SK-N-SH treated with all-trans-retinoic acid at 6 μM for 48 hours (cell line): ENCODE data around the gene P2RY14.

Source experiments
- ATAC-seq: fragments of 200-7000 bp; cut with Tn5 transposase; 3 replicates; pipeline ENCODE4 v1.9.1; 2020; ENCODE audit warnings: mild to moderate bottlenecking, moderate library complexity
- ARNTL ChIP-seq: fragments of 450-650 bp; formaldehyde crosslinking; IDR thresholded peaks from 2 replicates; pipeline ENCODE4 v1.5.0; 2020; ENCODE audit warnings: low read depth, mild to moderate bottlenecking, moderate library complexity, borderline replicate concordance
- CREB5 ChIP-seq: fragments of 250-450 bp; sonication (Bioruptor Pico); IDR thresholded peaks from 2 replicates; pipeline ENCODE4 v1.5.1; 2020; ENCODE audit warnings: low read depth, mild to moderate bottlenecking, moderate library complexity
- CSRNP3 ChIP-seq: fragments of 250-450 bp; sonication (Bioruptor Pico); IDR thresholded peaks from 2 replicates; pipeline ENCODE4 v1.5.1; 2021; ENCODE audit warnings: mild to moderate bottlenecking, moderate library complexity
- GLIS3 ChIP-seq: fragments of 250-450 bp; sonication (Bioruptor Pico); IDR thresholded peaks from 2 replicates; pipeline ENCODE4 v1.5.0; 2020; ENCODE audit warnings: mild to moderate bottlenecking, moderate library complexity
- OSR1 ChIP-seq: fragments of 250-450 bp; sonication (Bioruptor Pico); IDR thresholded peaks from 2 replicates; pipeline ENCODE4 v1.8.0; 2022; ENCODE audit warnings: moderate library complexity, mild to moderate bottlenecking, inconsistent platforms
- POU6F1 ChIP-seq: fragments of 250-450 bp; sonication (Bioruptor Pico); IDR thresholded peaks from 2 replicates; pipeline ENCODE4 v1.8.0; 2021; ENCODE audit warnings: low read depth, mild to moderate bottlenecking, moderate library complexity, borderline replicate concordance
- PPARA ChIP-seq: fragments of 250-450 bp; sonication (Bioruptor Pico); IDR thresholded peaks from 2 replicates; pipeline ENCODE4 v1.5.0; 2020; ENCODE audit warnings: mild to moderate bottlenecking, borderline replicate concordance
- SNAI2 ChIP-seq: fragments of 250-450 bp; sonication (Bioruptor Pico); IDR thresholded peaks from 2 replicates; pipeline ENCODE4 v1.5.0; 2020; ENCODE audit warnings: mild to moderate bottlenecking, moderate library complexity
- TCF4 ChIP-seq: fragments of 250-450 bp; sonication (Bioruptor Pico); IDR thresholded peaks from 2 replicates; pipeline ENCODE4 v1.8.0; 2021; ENCODE audit warnings: mild to moderate bottlenecking, moderate library complexity, borderline replicate concordance
- TSHZ2 ChIP-seq: fragments of 250-450 bp; sonication (Bioruptor Pico); IDR thresholded peaks from 2 replicates; pipeline ENCODE4 v1.5.0; 2020; ENCODE audit warnings: mild to moderate bottlenecking, moderate library complexity
- ZFP3 ChIP-seq: fragments of 250-450 bp; sonication (Bioruptor Pico); IDR thresholded peaks from 2 replicates; pipeline ENCODE4 v1.5.0; 2020; ENCODE audit warnings: mild to moderate bottlenecking, moderate library complexity
- ZFP30 ChIP-seq: fragments of 450-650 bp; formaldehyde crosslinking; IDR thresholded peaks from 2 replicates; pipeline ENCODE4 v1.5.0; 2022; ENCODE audit warnings: mild to moderate bottlenecking, moderate library complexity
- ZNF565 ChIP-seq: fragments of 450-650 bp; formaldehyde crosslinking; conservative IDR thresholded peaks from 2 replicates; pipeline ENCODE4 v1.5.0; 2020; ENCODE audit warnings: low read depth, mild to moderate bottlenecking, moderate library complexity
- ZNF70 ChIP-seq: fragments of 450-650 bp; formaldehyde crosslinking; IDR thresholded peaks from 2 replicates; pipeline ENCODE4 v1.5.0; 2020; ENCODE audit warnings: mild to moderate bottlenecking, moderate library complexity
- ZNF8 ChIP-seq: fragments of 450-650 bp; formaldehyde crosslinking; IDR thresholded peaks from 2 replicates; pipeline ENCODE4 v1.5.0; 2020; ENCODE audit warnings: mild to moderate bottlenecking, moderate library complexity

Gene P2RY14

GRCh38 chr3:151166161-151166560 is 112.2 kb downstream of the P2RY14 start:
- ATAC-seq = 0 out of 3 replicates have a peak, but pooled peaks have one; percentile 33
- TF ChIP-seq ZFP3 (CRISPR knock-in tag) = no peak
- TF ChIP-seq TSHZ2 (CRISPR knock-in tag) = no peak
- TF ChIP-seq ZNF8 (CRISPR knock-in tag) = no peak
- TF ChIP-seq ZNF70 (CRISPR knock-in tag) = no peak
- no peak for TF ChIP-seq POU6F1 (CRISPR knock-in tag)
- TF ChIP-seq, all 23 proteins: peak for 0

- no peak for ATAC-seq
- TF ChIP-seq ZFP3 (CRISPR knock-in tag) (no peak), GLIS3 (CRISPR knock-in tag) (no peak), CREB5 (no peak), CSRNP3 (CRISPR knock-in tag) (no peak), PPARA (CRISPR knock-in tag) (no peak), ZNF8 (CRISPR knock-in tag) (no peak), SNAI2 (no peak), ZFP30 (no peak), TSHZ2 (CRISPR knock-in tag) (no peak), OSR1 (CRISPR knock-in tag) (no peak), TCF4 (CRISPR knock-in tag) (no peak), ZNF70 (CRISPR knock-in tag) (no peak), POU6F1 (CRISPR knock-in tag) (no peak), ARNTL (CRISPR knock-in tag) (no peak), ZNF565 (CRISPR knock-in tag) (no peak)
Observed at GRCh38 chr3:151165226-151165625, 113.1 kb downstream of the P2RY14 start.
